K562 (cell line): ENCODE data around the gene DRGX.
A peak's percentile ranks its signal among the peaks of the same experiment; 100 is the strongest.

Experiments used
- POLR2A ChIP-seq: fragments of 450-650 bp; conservative IDR thresholded peaks from 2 replicates; pipeline ENCODE4 v1.6.1; 2016
- POLR2AphosphoS5 ChIP-seq: IDR thresholded peaks from 2 replicates; pipeline ENCODE4 v1.6.1; 2011; ENCODE audit warnings: mild to moderate bottlenecking, low read depth, low read length, moderate library complexity; ENCODE audit not compliant: control insufficient read depth, insufficient read depth
- RAD21 ChIP-seq, 2 experiments: fragments of 250-450 bp in 1 of 2; fragments of 450-650 bp in 1 of 2; sonication (Bioruptor Pico) in 1 of 2; formaldehyde crosslinking in 1 of 2; IDR thresholded peaks in 1 of 2; conservative IDR thresholded peaks in 1 of 2; 2 replicates each; pipeline versions ENCODE4 v1.4.0 to v1.8.0; 2020 to 2022; ENCODE audit warnings: mild to moderate bottlenecking in 2 of 2, moderate library complexity in 1 of 2
- TARDBP ChIP-seq: fragments of 450-650 bp; IDR thresholded peaks from 2 replicates; pipeline ENCODE4 v1.6.1; 2016
- TCF7L2 ChIP-seq: fragments of 150-350 bp; IDR thresholded peaks from 2 replicates; pipeline ENCODE4 v1.6.1; 2016; ENCODE audit warnings: low read depth, mild to moderate bottlenecking, low read length, moderate library complexity

GRCh38 chr10:49418328-49418727 is 22.4 kb upstream of the DRGX start:
- TF ChIP-seq POLR2A: no peak
- TF ChIP-seq TARDBP: no peak
- no peak for TF ChIP-seq POLR2AphosphoS5
- TF ChIP-seq RAD21 (CRISPR knock-in tag; conservative IDR thresholded peaks at IDR 0.05 in 1 of 2, IDR thresholded peaks at IDR 0.05 in 1 of 2): peak in 1 of 2 experiments; percentile 55; a peak in 2 of 4 replicates
- no peak for TF ChIP-seq TCF7L2
